HG03457 (cell line): Measurements from ENCODE around the gene CCZ1B.
"Not testable (repeated sequence)": the region's sequence is repeated elsewhere in the genome, so short reads cannot be mapped to it uniquely, and the experiment has no call there.

ENCODE experiments used
- ATAC-seq: cut with Tn5 transposase; IDR thresholded peaks from one replicate; pipeline ENCODE4 v1.9.1; 2021; ENCODE audit warnings: moderate number of reproducible peaks; ENCODE audit not compliant: unreplicated experiment

The CCZ1B gene

GRCh38 chr7:6826151-6826550 is at the start of gene CCZ1B:
TSS of gene CCZ1B (minus strand) at chr7:6826275. CDS start at chr7:6826197, 78 bp downstream.
- ATAC-seq = peak; percentile 97

GRCh38 chr7:6875022-6875421 is 48.9 kb upstream of the CCZ1B start:
- not testable (repeated sequence) for ATAC-seq

- ATAC-seq = not testable (repeated sequence)
These were observed 46.3 kb upstream of the CCZ1B start for GRCh38 chr7:6872246-6872945.

GRCh38 chr7:6871421-6872144 is 45.5 kb upstream of the CCZ1B start:
- not testable (repeated sequence) for ATAC-seq

GRCh38 chr7:6864751-6865150 is 38.7 kb upstream of the CCZ1B start:
- ATAC-seq = not testable (repeated sequence)

GRCh38 chr7:6864188-6864587 is 38.1 kb upstream of the CCZ1B start:
- not testable (repeated sequence) for ATAC-seq

- not testable (repeated sequence) for ATAC-seq
These were observed 36.8 kb upstream of the CCZ1B start for GRCh38 chr7:6862876-6863275.

- not testable (repeated sequence) for ATAC-seq
These were observed 31.7 kb upstream of the CCZ1B start for GRCh38 chr7:6857721-6858314.

GRCh38 chr7:6855563-6856131 is 29.6 kb upstream of the CCZ1B start:
- ATAC-seq = not testable (repeated sequence)

- ATAC-seq = not testable (repeated sequence)
These were observed 28.9 kb upstream of the CCZ1B start for GRCh38 chr7:6854747-6855562.

GRCh38 chr7:6853681-6854080 is 27.6 kb upstream of the CCZ1B start:
- not testable (repeated sequence) for ATAC-seq

- not testable (repeated sequence) for ATAC-seq
These were observed 23.1 kb upstream of the CCZ1B start for GRCh38 chr7:6849127-6849526.

- not testable (repeated sequence) for ATAC-seq
These were observed 21.7 kb upstream of the CCZ1B start for GRCh38 chr7:6847751-6848150.

GRCh38 chr7:6845971-6846449 is 19.9 kb upstream of the CCZ1B start:
- not testable (repeated sequence) for ATAC-seq

GRCh38 chr7:6843654-6844053 is 17.6 kb upstream of the CCZ1B start:
- ATAC-seq = not testable (repeated sequence)

- not testable (repeated sequence) for ATAC-seq
These were observed 17.0 kb upstream of the CCZ1B start for GRCh38 chr7:6843092-6843491.

- ATAC-seq = not testable (repeated sequence)
These were observed 16.3 kb upstream of the CCZ1B start for GRCh38 chr7:6842278-6842921.

GRCh38 chr7:6837081-6837480 is 11.0 kb upstream of the CCZ1B start:
- ATAC-seq = not testable (repeated sequence)

GRCh38 chr7:6835521-6835920 is 9.4 kb upstream of the CCZ1B start:
- ATAC-seq = not testable (repeated sequence)

GRCh38 chr7:6833636-6834035 is 7.6 kb upstream of the CCZ1B start:
- no peak for ATAC-seq
